Prostate gland (tissue), 2 donors: Measurements from ENCODE around the gene UHMK1. TPM values are rescaled to one million over a fixed set of nuclear protein-coding genes. Genes with fewer than 3 reads are reported as not detected.
"Not testable (repeated sequence)": the region's sequence is repeated elsewhere in the genome, so short reads cannot be mapped to it uniquely, and the experiment has no call there.

Experiments
- DNase-seq: peaks from one replicate; pipeline ENCODE4 v3.0.0-alpha.2; 2019; ENCODE audit warnings: low spot score
- H3K27ac ChIP-seq, 2 donors: fragments of 200-600 bp; sonication (generic); 2 replicates each; pipeline ENCODE4 v1.5.1; 2017 to 2019
- H3K27me3 ChIP-seq: fragments of 200-600 bp; sonication (generic); replicated peaks from 2 replicates; pipeline ENCODE4 v1.5.1; 2019; ENCODE audit not compliant: insufficient read depth
- H3K36me3 ChIP-seq, 2 donors: fragments of 200-600 bp; sonication (generic); 1 replicate in 1 of 2; 2 replicates in 1 of 2; pipeline versions ENCODE4 v1.5.1 to v1.8.1; 2017 to 2019
- H3K4me1 ChIP-seq: fragments of 200-600 bp; sonication (generic); replicated peaks from 2 replicates; pipeline ENCODE4 v1.5.1; 2019
- H3K4me3 ChIP-seq, 2 donors: fragments of 200-600 bp; sonication (generic); 2 replicates each; pipeline ENCODE4 v1.5.1; 2017 to 2019
- H3K9me3 ChIP-seq: fragments of 200-600 bp; sonication (generic); 2 replicates; pipeline ENCODE4 v1.5.1; 2017
- POLR2A ChIP-seq: fragments of 450-650 bp; IDR thresholded peaks from one replicate; pipeline ENCODE4 v1.6.1; 2016; ENCODE audit warnings: antibody characterized with exemption, mild to moderate bottlenecking
- POLR2AphosphoS5 ChIP-seq: sonication (generic); formaldehyde crosslinking; IDR thresholded peaks from one replicate; pipeline ENCODE4 v1.6.1; 2017; ENCODE audit warnings: antibody characterized with exemption
- WGBS: methylation state at CpG from one replicate; pipeline ENCODE4 v1.1.5; 2018; 5-methylcytosine and 5-hydroxymethylcytosine counted together
- intact Hi-C: fragments of 100-400 bp; cut with DNase I; formaldehyde crosslinking; loops from one replicate; pipeline ENCODE4 v1.14.2; 2022
- total RNA-seq, 2 donors: library from RNA; depleted of rRNA; stranded (reverse); fragments of >200 nt; gene quantifications; one replicate each; pipeline ENCODE4 v1.1.0, GENCODE V29; 2016
- TF ChIP-seq, protein P1 (sequence below), 4 experiments: fragments of 200-600 bp in 2 of 4; fragments of 450-650 bp in 2 of 4; sonication (generic) in 2 of 4; IDR thresholded peaks; 1 replicate in 3 of 4; 2 replicates in 1 of 4; pipeline ENCODE4 v1.5.1; 2016 to 2019; ENCODE audit warnings: antibody characterized with exemption in 4 of 4, mild to moderate bottlenecking in 2 of 4, moderate library complexity in 2 of 4

Gene UHMK1
- total RNA-seq, 2 donors from 2014 or later: 34.7 to 47.0 TPM

DNA sequence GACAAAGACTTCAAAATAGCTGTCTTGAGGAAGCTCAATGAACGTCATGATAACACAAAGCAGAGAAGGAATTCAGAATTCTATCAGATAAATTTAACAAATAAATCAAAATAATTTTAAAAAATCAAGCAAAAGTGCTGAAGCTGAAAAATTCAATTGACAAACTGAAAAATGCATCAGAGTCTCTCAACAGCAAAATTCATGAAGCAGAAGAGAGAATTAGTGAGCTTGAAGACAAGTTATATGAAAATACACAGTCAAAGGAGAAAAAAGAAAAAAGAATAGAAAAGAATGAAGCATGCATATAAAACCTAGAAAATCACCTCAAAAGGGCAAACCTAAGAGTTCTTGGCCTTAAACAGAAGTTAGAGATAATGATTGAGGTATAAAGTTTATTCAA is 21.0 kb upstream of the UHMK1 start:
- H3K9me3 ChIP-seq: no peaks in the 10 kb centered on the region
- no peak for DNase-seq
- no peak overlapping the region for H3K27ac ChIP-seq
- TF ChIP-seq, protein P1, sequence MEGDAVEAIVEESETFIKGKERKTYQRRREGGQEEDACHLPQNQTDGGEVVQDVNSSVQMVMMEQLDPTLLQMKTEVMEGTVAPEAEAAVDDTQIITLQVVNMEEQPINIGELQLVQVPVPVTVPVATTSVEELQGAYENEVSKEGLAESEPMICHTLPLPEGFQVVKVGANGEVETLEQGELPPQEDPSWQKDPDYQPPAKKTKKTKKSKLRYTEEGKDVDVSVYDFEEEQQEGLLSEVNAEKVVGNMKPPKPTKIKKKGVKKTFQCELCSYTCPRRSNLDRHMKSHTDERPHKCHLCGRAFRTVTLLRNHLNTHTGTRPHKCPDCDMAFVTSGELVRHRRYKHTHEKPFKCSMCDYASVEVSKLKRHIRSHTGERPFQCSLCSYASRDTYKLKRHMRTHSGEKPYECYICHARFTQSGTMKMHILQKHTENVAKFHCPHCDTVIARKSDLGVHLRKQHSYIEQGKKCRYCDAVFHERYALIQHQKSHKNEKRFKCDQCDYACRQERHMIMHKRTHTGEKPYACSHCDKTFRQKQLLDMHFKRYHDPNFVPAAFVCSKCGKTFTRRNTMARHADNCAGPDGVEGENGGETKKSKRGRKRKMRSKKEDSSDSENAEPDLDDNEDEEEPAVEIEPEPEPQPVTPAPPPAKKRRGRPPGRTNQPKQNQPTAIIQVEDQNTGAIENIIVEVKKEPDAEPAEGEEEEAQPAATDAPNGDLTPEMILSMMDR (IDR thresholded peaks at IDR 0.05): no peak
- TF ChIP-seq POLR2AphosphoS5 (no peak), POLR2A (no peak)
- intact Hi-C loops: no loop called here
- H3K4me1 ChIP-seq: no peaks in the 10 kb centered on the region
- H3K4me3 ChIP-seq: no peak overlapping the region
- H3K27me3 ChIP-seq: no peaks in the 10 kb centered on the region
- no peaks in the 10 kb centered on the region for H3K36me3 ChIP-seq
- WGBS: 86% methylated on average over 1 of the region's 1 CpG

DNA sequence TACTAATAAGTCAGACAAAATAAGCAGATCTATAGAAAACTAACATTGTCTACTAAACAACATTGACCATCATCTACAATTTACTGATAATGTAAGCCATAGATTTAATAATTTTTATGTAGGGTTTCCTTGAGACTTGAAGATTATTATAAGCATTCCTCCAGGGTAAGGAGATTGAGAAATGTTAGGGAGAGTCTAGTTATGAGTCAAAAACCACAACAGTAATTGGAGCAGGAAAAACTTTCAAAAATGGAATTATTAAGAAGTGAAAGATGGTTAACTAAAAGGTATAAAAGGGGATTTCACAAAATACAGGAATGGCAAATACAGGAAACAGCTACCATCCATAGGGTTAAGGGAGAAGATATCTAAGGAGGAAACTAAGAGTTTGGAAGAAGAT is 12.4 kb upstream of the UHMK1 start:
- Histone ChIP-seq H3K27ac (no peak overlapping the region), H3K27me3 (no peaks in the 10 kb centered on the region)
- intact Hi-C loops: no loop called here

DNA sequence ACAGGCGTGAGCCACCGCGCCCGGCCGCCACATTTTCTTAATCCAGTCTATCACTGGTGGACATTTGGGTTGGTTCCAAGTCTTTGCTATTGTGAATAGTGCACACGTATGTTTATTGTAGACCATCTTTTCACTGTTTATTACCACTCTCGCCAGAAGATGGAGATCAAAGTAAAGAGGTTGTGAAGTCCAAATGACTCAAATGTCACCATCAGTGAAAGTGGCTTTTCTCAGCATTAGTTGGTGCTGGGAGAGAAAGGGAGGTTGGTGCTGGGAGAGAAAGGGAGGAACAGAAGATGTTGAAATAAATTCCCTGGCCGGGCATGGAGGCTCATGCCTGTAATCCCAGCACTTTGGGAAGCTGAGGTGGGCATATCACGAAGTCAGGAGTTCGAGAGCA is 10.4 kb upstream of the UHMK1 start:
- H3K27me3 ChIP-seq: no peaks in the 10 kb centered on the region
- DNase-seq: no peak
- intact Hi-C loops: no loop called here
- TF ChIP-seq POLR2AphosphoS5 (no peak), POLR2A (no peak)
- TF ChIP-seq, protein P1 (IDR thresholded peaks at IDR 0.05): no peak
- H3K9me3 ChIP-seq: no peaks in the 10 kb centered on the region
- 75% methylated on average over 10 of the region's 10 CpGs for WGBS
- H3K36me3 ChIP-seq: no peaks in the 10 kb centered on the region
- H3K27ac ChIP-seq: no peak overlapping the region
- H3K4me1 ChIP-seq: no peaks in the 10 kb centered on the region
- H3K4me3 ChIP-seq: no peak overlapping the region

More for the DNA sequence above, 12.4 kb upstream of the UHMK1 start:
- H3K4me3 ChIP-seq: no peak overlapping the region
- no peaks in the 10 kb centered on the region for H3K4me1 ChIP-seq
- no peaks in the 10 kb centered on the region for H3K9me3 ChIP-seq
- H3K36me3 ChIP-seq: no peaks in the 10 kb centered on the region
- TF ChIP-seq, protein P1 (IDR thresholded peaks at IDR 0.05): no peak
- no peak for TF ChIP-seq POLR2AphosphoS5
- TF ChIP-seq POLR2A: no peak
- DNase-seq: no peak

DNA sequence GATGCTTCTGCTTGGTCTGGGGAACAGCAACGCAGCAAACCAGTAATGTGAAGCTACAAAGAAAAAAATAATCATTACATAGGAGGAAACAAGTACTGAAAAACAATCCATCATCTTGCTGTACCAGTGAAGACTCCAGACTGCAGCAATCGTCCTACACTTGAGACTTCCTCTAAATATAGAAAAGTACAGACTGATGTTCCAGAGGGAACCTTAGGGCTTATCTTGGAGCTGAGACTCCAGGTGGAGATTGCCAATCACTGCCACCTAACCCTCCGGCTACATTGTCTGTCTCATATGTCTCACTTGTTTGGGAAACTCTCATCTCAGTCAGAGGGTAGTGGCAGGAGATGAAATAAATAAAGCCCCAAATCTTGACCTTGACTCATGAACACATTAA is 9.4 kb upstream of the UHMK1 start:
- intact Hi-C loops: no loop called here
- no peak for DNase-seq
- 72% methylated on average over 3 of the region's 3 CpGs for WGBS
- Histone ChIP-seq H3K4me1 (no peaks in the 10 kb centered on the region), H3K27me3 (no peaks in the 10 kb centered on the region), H3K4me3 (no peak overlapping the region), H3K36me3 (no peaks in the 10 kb centered on the region), H3K9me3 (no peaks in the 10 kb centered on the region), H3K27ac (no peak overlapping the region)
- no peak for TF ChIP-seq POLR2A
- TF ChIP-seq POLR2AphosphoS5: no peak
- TF ChIP-seq, protein P1 (IDR thresholded peaks at IDR 0.05): no peak

DNA sequence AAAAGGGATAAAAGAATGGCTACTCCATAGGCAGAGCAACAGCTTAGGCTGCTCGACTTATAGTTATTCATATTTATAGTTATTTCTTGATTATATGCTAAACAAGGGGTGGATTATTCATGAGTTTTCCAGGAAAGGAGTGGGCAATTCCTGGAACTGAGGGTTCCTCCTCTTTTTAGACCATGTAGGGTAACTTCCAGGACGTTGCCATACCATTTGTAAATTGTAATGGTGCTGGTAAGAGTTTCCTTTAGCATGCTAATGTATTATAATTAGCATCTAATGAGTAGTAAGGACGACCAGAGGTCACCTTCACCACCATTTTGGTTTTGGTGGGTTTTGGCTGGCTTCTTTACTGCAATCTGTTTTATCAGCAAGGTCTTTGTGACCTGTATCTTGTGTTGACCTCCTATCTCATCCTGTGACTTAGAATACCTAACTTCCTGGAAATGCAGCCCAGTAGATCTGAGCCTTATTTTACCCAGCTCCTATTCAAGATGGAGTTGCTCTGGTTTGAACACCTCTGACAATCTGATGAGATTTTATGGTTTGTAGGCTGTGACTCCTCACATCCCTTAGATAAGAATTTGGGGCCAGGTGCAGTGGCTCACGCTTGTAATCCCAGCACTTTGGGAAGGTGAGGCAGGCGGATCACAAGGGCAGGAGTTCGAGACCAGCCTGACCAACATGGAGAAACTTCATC is 1.9 kb upstream of the UHMK1 start:
- not testable (repeated sequence) for H3K4me3 ChIP-seq, H3K36me3 ChIP-seq, H3K27me3 ChIP-seq, H3K27ac ChIP-seq, DNase-seq, H3K4me1 ChIP-seq, H3K9me3 ChIP-seq
- 90% methylated on average over 6 of the region's 6 CpGs for WGBS
- intact Hi-C loops: loop anchor here (5.0 kb wide), 2 partner anchors 67 to 438 kb away; partner anchors contain the start of gene UAP1
